ENCODE data around the gene ELMO1. TPM values are rescaled to one million over a fixed set of nuclear protein-coding genes. Genes with fewer than 3 reads are reported as not detected.

ELMO1 gene
- total and polyA plus RNA-seq, 2 experiments from 2014 or later = 19.7 to 28.7 TPM

GRCh38 chr7:37494926-37495325 lies 46.3 kb upstream of the ELMO1 start:
- no peak for TF ChIP-seq CTCF (IDR thresholded peaks at IDR 0.05; ENCODE audit: poor library complexity)
- TF ChIP-seq EZH2 (IDR thresholded peaks at IDR 0.05; ENCODE audit: borderline replicate concordance) = no peak
- TF ChIP-seq EZH2phosphoT487 (IDR thresholded peaks at IDR 0.05; ENCODE audit: low read depth, severe bottlenecking, unreplicated experiment) = no peak
- no peaks in the 10 kb centered on the region for H3K9me3 ChIP-seq (ENCODE audit: low read depth)
- H3K4me2 ChIP-seq = no peak overlapping the region
- 43% methylated on average over 2 of the region's 2 CpGs for WGBS (ENCODE audit: low lambda C conversion rate, missing lambda C conversion rate)
- H3K4me1 ChIP-seq (ENCODE audit: insufficient read depth) = no peaks in the 10 kb centered on the region
- H3K4me3 ChIP-seq = no peak overlapping the region
- H2AFZ ChIP-seq = no peak overlapping the region
- H3K27ac ChIP-seq = no peak overlapping the region
- H3K79me2 ChIP-seq = no peaks in the 10 kb centered on the region
- no peaks in the 10 kb centered on the region for H3K9me2 ChIP-seq (replicated peaks; ENCODE audit: insufficient read depth)
- no peaks in the 10 kb centered on the region for H3K27me3 ChIP-seq
- H3K36me3 ChIP-seq (replicated peaks; ENCODE audit: insufficient read depth, low read depth) = no peaks in the 10 kb centered on the region
- no peaks in the 10 kb centered on the region for H4K20me1 ChIP-seq (ENCODE audit: insufficient read depth, poor library complexity, severe bottlenecking)
- no peak for DNase-seq (ENCODE audit: low spot score)

GRCh38 chr7:37493810-37494209 lies 45.1 kb upstream of the ELMO1 start:
- DNase-seq (ENCODE audit: low spot score) = no peak
- H3K27me3 ChIP-seq = no peaks in the 10 kb centered on the region
- no peak overlapping the region for H3K27ac ChIP-seq
- H2AFZ ChIP-seq = no peak overlapping the region
- no peak overlapping the region for H3K4me3 ChIP-seq
- no peaks in the 10 kb centered on the region for H3K36me3 ChIP-seq (replicated peaks; ENCODE audit: insufficient read depth, low read depth)
- 86% methylated on average over 13 of the region's 13 CpGs for WGBS (ENCODE audit: low lambda C conversion rate, missing lambda C conversion rate)
- no peaks in the 10 kb centered on the region for H3K4me1 ChIP-seq (ENCODE audit: insufficient read depth)
- no peaks in the 10 kb centered on the region for H4K20me1 ChIP-seq (ENCODE audit: insufficient read depth, poor library complexity, severe bottlenecking)
- TF ChIP-seq EZH2phosphoT487 (IDR thresholded peaks at IDR 0.05; ENCODE audit: low read depth, severe bottlenecking, unreplicated experiment) = no peak
- no peak overlapping the region for H3K4me2 ChIP-seq
- no peaks in the 10 kb centered on the region for H3K9me2 ChIP-seq (replicated peaks; ENCODE audit: insufficient read depth)
- no peaks in the 10 kb centered on the region for H3K79me2 ChIP-seq
- H3K9me3 ChIP-seq (ENCODE audit: low read depth) = no peaks in the 10 kb centered on the region

- H3K27me3 ChIP-seq = no peaks in the 10 kb centered on the region
- TF ChIP-seq EZH2 (IDR thresholded peaks at IDR 0.05; ENCODE audit: borderline replicate concordance) = no peak
- TF ChIP-seq CTCF (IDR thresholded peaks at IDR 0.05; ENCODE audit: poor library complexity) = no peak
- H3K4me1 ChIP-seq (ENCODE audit: insufficient read depth) = no peaks in the 10 kb centered on the region
- no peak overlapping the region for H3K4me2 ChIP-seq
- no peaks in the 10 kb centered on the region for H3K9me3 ChIP-seq (ENCODE audit: low read depth)
- no peak for DNase-seq (ENCODE audit: low spot score)
- H3K4me3 ChIP-seq = no peak overlapping the region
- H2AFZ ChIP-seq = no peak overlapping the region
- no peaks in the 10 kb centered on the region for H3K79me2 ChIP-seq
- no peak overlapping the region for H3K27ac ChIP-seq
- H4K20me1 ChIP-seq (ENCODE audit: insufficient read depth, poor library complexity, severe bottlenecking) = no peaks in the 10 kb centered on the region
- no peaks in the 10 kb centered on the region for H3K36me3 ChIP-seq (replicated peaks; ENCODE audit: insufficient read depth, low read depth)
- WGBS (ENCODE audit: low lambda C conversion rate, missing lambda C conversion rate) = 76% methylated on average over 3 of the region's 3 CpGs
- H3K9me2 ChIP-seq (replicated peaks; ENCODE audit: insufficient read depth) = no peaks in the 10 kb centered on the region
Observed at GRCh38 chr7:37493123-37493522, 44.5 kb upstream of the ELMO1 start.

GRCh38 chr7:37491919-37492694 lies 43.4 kb upstream of the ELMO1 start:
- peak overlapping the region; percentile 63 for H3K4me2 ChIP-seq
- DNase-seq (ENCODE audit: low spot score) = peak; percentile 56
- H3K36me3 ChIP-seq (replicated peaks; ENCODE audit: insufficient read depth, low read depth) = no peaks in the 10 kb centered on the region
- no peaks in the 10 kb centered on the region for H4K20me1 ChIP-seq (ENCODE audit: insufficient read depth, poor library complexity, severe bottlenecking)
- no peaks in the 10 kb centered on the region for H3K27me3 ChIP-seq
- H3K9me3 ChIP-seq (ENCODE audit: low read depth) = no peaks in the 10 kb centered on the region
- H3K4me3 ChIP-seq = no peak overlapping the region
- no peaks in the 10 kb centered on the region for H3K9me2 ChIP-seq (replicated peaks; ENCODE audit: insufficient read depth)
- WGBS (ENCODE audit: low lambda C conversion rate, missing lambda C conversion rate) = 50% methylated on average over 36 of the region's 36 CpGs
- no peaks in the 10 kb centered on the region for H3K4me1 ChIP-seq (ENCODE audit: insufficient read depth)
- no peaks in the 10 kb centered on the region for H3K79me2 ChIP-seq
- TF ChIP-seq CTCF (IDR thresholded peaks at IDR 0.05; ENCODE audit: poor library complexity) (peak; percentile 55), EZH2phosphoT487 (IDR thresholded peaks at IDR 0.05; ENCODE audit: low read depth, severe bottlenecking, unreplicated experiment) (no peak), EZH2 (IDR thresholded peaks at IDR 0.05; ENCODE audit: borderline replicate concordance) (no peak)
- no peak overlapping the region for H3K27ac ChIP-seq
- H2AFZ ChIP-seq = no peak overlapping the region

Measured in hepatocyte (in vitro differentiated cells).